Transverse colon (tissue), 4 donors: Measurements from ENCODE around the gene APMAP.

Experiments
- EP300 ChIP-seq: sonication (generic); formaldehyde crosslinking; IDR thresholded peaks from one replicate; pipeline ENCODE4 v1.6.1; 2017; ENCODE audit warnings: antibody characterized with exemption, low read depth
- POLR2AphosphoS5 ChIP-seq, 3 donors: sonication (generic); formaldehyde crosslinking; IDR thresholded peaks; one replicate each; pipeline ENCODE4 v1.6.1; 2016; ENCODE audit warnings: antibody characterized with exemption in 3 of 3
- TF ChIP-seq, protein P1 (sequence below), 5 experiments: fragments of 200-600 bp in 3 of 5; fragments of 450-650 bp in 2 of 5; sonication (generic) in 3 of 5; IDR thresholded peaks; 1 replicate in 2 of 5; 2 replicates in 3 of 5; pipeline ENCODE4 v1.5.1; 2016 to 2017; ENCODE audit warnings: antibody characterized with exemption in 5 of 5, inconsistent platforms in 3 of 5, mild to moderate bottlenecking in 2 of 5, moderate library complexity in 1 of 5

DNA sequence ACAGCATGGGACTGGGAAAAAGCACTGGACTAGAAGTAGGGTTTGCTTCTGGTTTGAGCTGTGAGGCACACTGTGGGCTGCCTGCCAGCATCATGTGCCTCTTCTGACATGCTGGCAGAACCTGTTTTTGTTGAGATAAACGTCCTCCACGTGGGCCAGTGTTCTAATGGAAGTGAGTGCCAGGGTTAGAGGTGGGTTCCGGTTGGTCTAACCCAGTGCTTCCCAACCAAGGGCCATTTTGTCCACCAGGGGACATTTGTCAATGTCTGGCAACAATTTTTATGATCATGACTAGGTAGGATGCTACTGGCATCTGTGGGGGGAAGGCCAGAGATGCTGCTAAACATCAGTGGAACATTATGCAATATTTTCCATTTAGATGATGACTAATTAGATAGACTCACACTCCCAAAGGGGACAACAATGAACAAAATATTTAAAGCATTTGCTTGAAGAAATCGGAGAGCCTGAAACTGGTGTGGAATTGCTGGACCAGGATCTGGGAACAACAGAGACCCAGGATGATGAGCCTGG, 7.8 kb upstream of the APMAP start:
- TF ChIP-seq POLR2AphosphoS5 (IDR thresholded peaks at IDR 0.05) (peak; percentile 55 to 69 (median 62)), EP300 (no peak)
- TF ChIP-seq, protein P1, sequence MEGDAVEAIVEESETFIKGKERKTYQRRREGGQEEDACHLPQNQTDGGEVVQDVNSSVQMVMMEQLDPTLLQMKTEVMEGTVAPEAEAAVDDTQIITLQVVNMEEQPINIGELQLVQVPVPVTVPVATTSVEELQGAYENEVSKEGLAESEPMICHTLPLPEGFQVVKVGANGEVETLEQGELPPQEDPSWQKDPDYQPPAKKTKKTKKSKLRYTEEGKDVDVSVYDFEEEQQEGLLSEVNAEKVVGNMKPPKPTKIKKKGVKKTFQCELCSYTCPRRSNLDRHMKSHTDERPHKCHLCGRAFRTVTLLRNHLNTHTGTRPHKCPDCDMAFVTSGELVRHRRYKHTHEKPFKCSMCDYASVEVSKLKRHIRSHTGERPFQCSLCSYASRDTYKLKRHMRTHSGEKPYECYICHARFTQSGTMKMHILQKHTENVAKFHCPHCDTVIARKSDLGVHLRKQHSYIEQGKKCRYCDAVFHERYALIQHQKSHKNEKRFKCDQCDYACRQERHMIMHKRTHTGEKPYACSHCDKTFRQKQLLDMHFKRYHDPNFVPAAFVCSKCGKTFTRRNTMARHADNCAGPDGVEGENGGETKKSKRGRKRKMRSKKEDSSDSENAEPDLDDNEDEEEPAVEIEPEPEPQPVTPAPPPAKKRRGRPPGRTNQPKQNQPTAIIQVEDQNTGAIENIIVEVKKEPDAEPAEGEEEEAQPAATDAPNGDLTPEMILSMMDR (IDR thresholded peaks at IDR 0.05) = peak in 1 of 5 experiments; percentile 7
